ENCODE results near the gene TUSC2. TPM values are rescaled to one million over a fixed set of nuclear protein-coding genes. Genes with fewer than 3 reads are reported as not detected.

TUSC2 gene
- total and polyA plus RNA-seq, 7 experiments from 2014 or later = 16.8 to 45.5 (median 21.8) TPM

DNA sequence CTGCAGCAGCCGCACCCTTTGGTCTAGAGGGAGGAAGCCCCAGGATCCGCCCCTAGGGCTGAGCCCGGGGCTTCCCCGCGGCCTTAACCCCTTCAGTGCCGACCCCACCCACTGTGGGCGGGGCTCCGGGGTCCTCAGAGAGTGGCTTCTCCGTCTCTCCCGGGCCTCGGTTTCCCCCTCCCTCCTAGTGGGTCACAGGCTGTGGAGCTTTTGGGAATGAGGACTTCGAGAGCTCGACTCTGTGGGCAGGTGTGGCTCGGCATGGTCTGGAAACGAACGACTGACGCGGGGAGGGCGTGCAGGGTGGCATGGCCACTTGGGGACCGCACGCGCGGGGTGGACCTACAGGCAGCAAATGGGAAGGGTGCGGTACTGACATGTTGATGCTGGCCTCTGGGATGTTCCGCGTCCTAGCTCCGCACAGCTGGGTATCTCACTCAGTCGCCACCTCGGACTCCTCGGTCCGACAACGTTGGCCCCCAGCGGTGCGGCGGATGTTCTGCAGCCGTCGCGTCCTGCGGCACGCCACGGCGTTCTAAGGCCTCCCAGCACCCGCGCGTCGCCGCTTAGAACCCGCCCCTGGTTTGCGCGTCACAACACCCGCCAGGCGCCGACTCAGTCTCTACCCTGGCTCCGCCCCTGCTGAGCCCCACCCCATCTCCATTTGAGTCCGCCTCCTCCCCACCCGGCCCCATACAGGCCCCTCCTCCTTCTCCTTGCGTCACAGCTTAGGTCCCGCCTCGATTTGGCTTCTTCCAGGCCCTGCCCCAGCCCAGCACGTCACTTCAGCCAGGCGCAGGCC lies 29.0 kb downstream of the TUSC2 start, which contains the start of the genes HYAL3 and NAA80:
Gene HYAL3 (minus strand): TSS at position 570 of the 802 bp plus-strand sequence. CDS start 3,803 bp downstream, outside the sequence.
Gene NAA80 (minus strand): TSS at position 570 of the 802 bp plus-strand sequence. CDS start 1,942 bp downstream, outside the sequence.
- ChIA-PET CTCF (interaction anchor here (0.7 to 1.7 kb wide), 9 partner anchors 21 to 215 kb away, joined by 3 to 6 read pairs (median 3); partner anchors contain the start of genes CYB561D2, HYAL2 and NPRL2), POLR2A (interaction anchor here (0.6 to 4.8 kb wide), 24 partner anchors 7 to 1275 kb away, joined by 3 to 41 read pairs (median 4); partner anchors contain the start of genes CYB561D2, GNAI2, IP6K1 and NPRL2)
- no peaks in the 10 kb centered on the region for H3K9me3 ChIP-seq (ENCODE audit: control insufficient read depth in 2 of 3, low read length in 3 of 3)
- H3K36me3 ChIP-seq (ENCODE audit: control insufficient read depth in 2 of 3, insufficient read depth in 3 of 3, low read length in 3 of 3) = peaks cover 0 to 7% (median 0%) of the 10 kb centered on the region in 3 experiments
- intact Hi-C loops (cut with micrococcal nuclease) = loop anchor here (1.0 to 10.0 kb wide), 26 partner anchors 8 to 1824 kb away; partner anchors contain the start of genes CYB561D2 (in 2 of the 2), HEMK1 (in 2 of the 2), NPRL2 (in 2 of the 2) and TUSC2 (in 2 of the 2)
- Mint-ChIP-seq H3K27ac (peak within 1 kb of the TSS; percentile 90 to 100 (median 99)), H3K9me3 (no peaks in the 10 kb centered on the region), H3K36me3 (peaks cover 0 to 1% (median 0%) of the 10 kb centered on the region in 5 donors), H3K4me3 (peak within 1 kb of the TSS; percentile 84 to 99 (median 97)), H3K27me3 (no peaks in the 10 kb centered on the region), H3K4me1 (peaks cover 12 to 36% (median 22%) of the 10 kb centered on the region in 7 donors)
- peak within 1 kb of the TSS; percentile 86 for H3K27ac ChIP-seq (ENCODE audit: low read depth, low read length)
- peak within 1 kb of the TSS; percentile 97 for H3K4me3 ChIP-seq (ENCODE audit: low read length)
- H3K27me3 ChIP-seq (ENCODE audit: control insufficient read depth in 2 of 2, insufficient read depth in 2 of 2, low read length in 2 of 2) = no peaks in the 10 kb centered on the region
- peaks cover 19 to 20% of the 10 kb centered on the region in 2 donors for H3K4me1 ChIP-seq (ENCODE audit: control insufficient read depth in 2 of 2, insufficient read depth in 2 of 2, low read length in 2 of 2)
- ATAC-seq (peak; percentile 93), DNase-seq (peak; percentile 94 to 100 (median 99))

DNA sequence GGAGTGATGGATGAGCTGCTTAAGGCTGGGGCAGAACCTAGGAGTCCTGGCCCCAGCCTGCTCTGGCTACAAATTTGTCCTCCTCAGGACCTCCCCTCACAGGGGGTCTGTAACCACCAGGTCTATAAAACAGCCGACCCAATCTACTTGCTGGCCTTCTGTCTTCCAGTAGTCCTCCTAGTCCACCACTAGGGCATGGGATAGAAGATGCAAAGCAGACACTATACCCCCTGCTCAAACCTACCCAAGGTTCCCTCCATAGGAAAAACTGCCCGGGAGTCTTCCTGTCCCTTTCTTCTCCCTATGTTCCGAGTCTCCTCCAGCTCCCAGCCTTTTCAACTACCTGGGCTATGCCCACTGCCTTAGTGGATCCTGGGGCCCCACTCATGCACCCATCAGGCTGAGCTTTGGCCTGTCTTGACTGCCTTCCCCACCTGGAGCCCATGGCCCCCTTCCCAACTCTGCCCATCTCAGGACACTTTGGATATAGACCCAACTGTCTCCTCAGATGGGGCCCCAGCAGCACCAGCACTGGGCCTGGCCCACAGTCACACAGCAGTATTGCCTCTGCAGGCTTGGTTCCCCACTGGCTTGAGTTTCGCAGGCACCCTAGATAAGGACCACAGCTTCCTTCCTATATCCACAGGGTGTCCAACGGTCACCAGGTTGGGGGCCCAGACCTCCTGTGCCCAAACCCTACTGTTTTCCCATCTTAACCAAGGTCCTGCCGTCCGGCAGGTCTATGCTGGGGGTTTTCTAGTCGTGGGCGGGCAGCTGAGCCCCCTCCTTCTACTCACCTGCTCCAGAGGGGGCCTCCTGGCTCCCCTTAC lies 29.9 kb downstream of the TUSC2 start:
- no peak for DNase-seq
- Histone ChIP-seq H3K27me3 (ENCODE audit: control insufficient read depth in 2 of 2, insufficient read depth in 2 of 2, low read length in 2 of 2) (no peaks in the 10 kb centered on the region), H3K27ac (ENCODE audit: low read depth, low read length) (peak overlapping the region; percentile 86), H3K4me1 (ENCODE audit: control insufficient read depth in 2 of 2, insufficient read depth in 2 of 2, low read length in 2 of 2) (peaks cover 19 to 20% of the 10 kb centered on the region in 2 donors), H3K4me3 (ENCODE audit: low read length) (peak overlapping the region; percentile 97), H3K9me3 (ENCODE audit: control insufficient read depth in 2 of 3, low read length in 3 of 3) (no peaks in the 10 kb centered on the region), H3K36me3 (ENCODE audit: control insufficient read depth in 2 of 3, insufficient read depth in 3 of 3, low read length in 3 of 3) (peaks cover 0 to 7% (median 0%) of the 10 kb centered on the region in 3 experiments)
- ChIA-PET CTCF (interaction anchor here (0.6 to 1.7 kb wide), 6 partner anchors 25 to 216 kb away, joined by 3 to 6 read pairs (median 4); partner anchors contain the start of gene HYAL2), POLR2A (interaction anchor here (0.8 to 4.8 kb wide), 11 partner anchors 14 to 67 kb away, joined by 3 to 41 read pairs (median 9); partner anchors contain the start of genes CYB561D2, GNAI2, NPRL2 and RASSF1)
- H3K27me3 Mint-ChIP-seq = no peaks in the 10 kb centered on the region
- no peak for ATAC-seq
- H3K4me1 Mint-ChIP-seq = peaks cover 14 to 36% (median 22%) of the 10 kb centered on the region in 7 donors
- H3K9me3 Mint-ChIP-seq = no peaks in the 10 kb centered on the region
- H3K36me3 Mint-ChIP-seq = peaks cover 0 to 1% (median 0%) of the 10 kb centered on the region in 5 donors
- intact Hi-C loops (cut with micrococcal nuclease) = loop anchor here (2.0 to 10.0 kb wide), 12 partner anchors 31 to 1823 kb away; partner anchors contain the start of genes APEH (in 1 of the 2), CISH (in 1 of the 2), DUSP7 (in 1 of the 2) and INKA1 (in 1 of the 2)
- H3K4me3 Mint-ChIP-seq = peak overlapping the region; percentile 84 to 99 (median 97)
- peak overlapping the region; percentile 75 to 100 (median 99) for H3K27ac Mint-ChIP-seq

DNA sequence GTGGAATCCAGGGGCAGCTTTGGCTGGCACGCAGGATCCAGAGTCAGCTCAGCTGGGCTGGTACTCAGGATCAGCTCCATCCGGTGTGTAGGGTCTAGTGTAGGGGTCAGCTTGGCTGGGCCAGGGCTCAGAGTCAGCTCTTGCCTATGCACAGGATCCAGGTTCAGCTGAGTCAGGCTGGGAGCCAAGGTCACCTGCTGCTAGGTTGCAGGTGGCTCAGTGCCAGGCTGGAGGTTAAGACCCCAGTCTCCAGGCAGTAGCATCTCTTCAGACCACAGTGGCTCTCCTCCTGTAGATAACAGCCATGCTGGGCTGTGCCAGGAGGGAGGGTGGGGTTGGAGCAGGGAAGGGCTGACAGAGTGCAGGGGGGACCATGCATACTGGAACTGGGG lies 30.6 kb downstream of the TUSC2 start:
- intact Hi-C loops (cut with micrococcal nuclease) = loop anchor here (5.0 to 10.0 kb wide), 9 partner anchors 213 to 1823 kb away; partner anchors contain the start of genes APEH (in 1 of the 2), CISH (in 1 of the 2), DUSP7 (in 1 of the 2) and INKA1 (in 1 of the 2)
- CTCF ChIA-PET = interaction anchor here (1.2 kb wide), 1 partner anchor 51 kb away, joined by 4 read pairs; no protein-coding TSS in a partner anchor
- Histone ChIP-seq H3K36me3 (ENCODE audit: control insufficient read depth in 2 of 3, insufficient read depth in 3 of 3, low read length in 3 of 3) (peaks cover 0 to 7% (median 0%) of the 10 kb centered on the region in 3 experiments), H3K4me1 (ENCODE audit: control insufficient read depth in 2 of 2, insufficient read depth in 2 of 2, low read length in 2 of 2) (peaks cover 24 to 25% of the 10 kb centered on the region in 2 donors), H3K27ac (ENCODE audit: low read depth, low read length) (peak overlapping the region; percentile 86), H3K4me3 (ENCODE audit: low read length) (no peak overlapping the region), H3K9me3 (ENCODE audit: control insufficient read depth in 2 of 3, low read length in 3 of 3) (no peaks in the 10 kb centered on the region), H3K27me3 (ENCODE audit: control insufficient read depth in 2 of 2, insufficient read depth in 2 of 2, low read length in 2 of 2) (no peaks in the 10 kb centered on the region)
- H3K4me3 Mint-ChIP-seq = peak overlapping the region in 7 of 10 donors; percentile 27 to 99 (median 85)
- ATAC-seq (no peak), DNase-seq (no peak)
- H3K27me3 Mint-ChIP-seq = no peaks in the 10 kb centered on the region
- POLR2A ChIA-PET = interaction anchor here (1.1 to 4.8 kb wide), 5 partner anchors 13 to 53 kb away, joined by 3 to 41 read pairs (median 24); partner anchors contain the start of genes CYB561D2, LSMEM2, NPRL2 and TUSC2
- H3K27ac Mint-ChIP-seq = peak overlapping the region in 6 of 9 donors; percentile 28 to 99 (median 97)
- H3K9me3 Mint-ChIP-seq = no peaks in the 10 kb centered on the region
- peaks cover 0 to 1% (median 0%) of the 10 kb centered on the region in 5 donors for H3K36me3 Mint-ChIP-seq
- H3K4me1 Mint-ChIP-seq = peaks cover 21 to 43% (median 28%) of the 10 kb centered on the region in 7 donors

DNA sequence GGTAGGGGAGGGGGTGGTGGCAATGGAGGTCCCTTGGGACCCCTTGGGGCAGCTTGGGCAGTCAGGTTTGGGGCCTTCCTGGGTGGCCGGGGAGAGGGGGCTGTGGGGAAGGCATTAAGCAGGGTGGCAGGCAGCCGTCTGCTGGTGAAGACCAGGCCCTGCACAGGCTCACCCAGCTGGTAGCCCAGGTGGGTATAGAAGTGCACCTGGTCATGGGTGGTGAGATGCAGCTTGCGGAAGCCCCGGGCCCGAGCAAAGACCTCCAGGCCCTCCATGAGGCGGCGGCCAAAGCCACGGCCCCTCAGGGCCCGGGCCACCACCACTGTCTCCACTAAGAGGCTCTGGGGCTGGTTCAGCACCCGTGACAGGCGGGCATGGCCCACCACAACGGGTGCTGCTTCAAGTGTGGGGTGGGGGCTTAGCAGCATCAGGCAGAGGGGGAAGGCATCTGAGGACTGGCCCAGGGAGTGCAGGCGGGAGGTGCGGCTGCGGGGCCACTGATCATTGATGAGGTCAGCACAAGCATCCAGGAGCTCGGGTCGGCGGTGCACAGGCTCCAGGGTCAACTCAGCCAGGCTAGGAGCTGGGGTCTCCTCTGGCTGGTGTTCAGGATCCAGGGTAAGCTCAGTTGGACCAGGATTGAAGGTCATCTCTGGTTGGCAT lies 31.2 kb downstream of the TUSC2 start:
- intact Hi-C loops (cut with micrococcal nuclease) = loop anchor here (5.0 to 10.0 kb wide), 9 partner anchors 212 to 1822 kb away; partner anchors contain the start of genes APEH (in 1 of the 2), CISH (in 1 of the 2), DUSP7 (in 1 of the 2) and INKA1 (in 1 of the 2)
- Mint-ChIP-seq H3K9me3 (no peaks in the 10 kb centered on the region), H3K27me3 (no peaks in the 10 kb centered on the region), H3K36me3 (peaks cover 0 to 1% (median 0%) of the 10 kb centered on the region in 5 donors), H3K27ac (peak overlapping the region in 4 of 9 donors; percentile 28 to 95 (median 62)), H3K4me1 (peaks cover 22 to 45% (median 31%) of the 10 kb centered on the region in 7 donors), H3K4me3 (peak overlapping the region in 1 of 10 donors; percentile 42)
- no peak for DNase-seq
- ATAC-seq = no peak
- ChIA-PET CTCF (interaction anchor here (1.2 kb wide), 1 partner anchor 50 kb away, joined by 4 read pairs; no protein-coding TSS in a partner anchor), POLR2A (interaction anchor here (1.1 to 3.9 kb wide), 3 partner anchors 18 to 31 kb away, joined by 3 to 31 read pairs (median 4); partner anchors contain the start of genes LSMEM2 and TUSC2)
- Histone ChIP-seq H3K27ac (ENCODE audit: low read depth, low read length) (no peak overlapping the region), H3K27me3 (ENCODE audit: control insufficient read depth in 2 of 2, insufficient read depth in 2 of 2, low read length in 2 of 2) (no peaks in the 10 kb centered on the region), H3K4me1 (ENCODE audit: control insufficient read depth in 2 of 2, insufficient read depth in 2 of 2, low read length in 2 of 2) (peaks cover 24 to 25% of the 10 kb centered on the region in 2 donors), H3K9me3 (ENCODE audit: control insufficient read depth in 2 of 3, low read length in 3 of 3) (no peaks in the 10 kb centered on the region), H3K36me3 (ENCODE audit: control insufficient read depth in 2 of 3, insufficient read depth in 3 of 3, low read length in 3 of 3) (peaks cover 0 to 11% (median 0%) of the 10 kb centered on the region in 3 experiments), H3K4me3 (ENCODE audit: low read length) (no peak overlapping the region)

Data from naive thymus-derived CD4-positive, alpha-beta T cell (primary cell).